ENCODE results near the gene FCER2. TPM values are rescaled to one million over a fixed set of nuclear protein-coding genes. Genes with fewer than 3 reads are reported as not detected.

FCER2 gene
- total RNA-seq, 1 experiment from 2014 or later: not detected

DNA sequence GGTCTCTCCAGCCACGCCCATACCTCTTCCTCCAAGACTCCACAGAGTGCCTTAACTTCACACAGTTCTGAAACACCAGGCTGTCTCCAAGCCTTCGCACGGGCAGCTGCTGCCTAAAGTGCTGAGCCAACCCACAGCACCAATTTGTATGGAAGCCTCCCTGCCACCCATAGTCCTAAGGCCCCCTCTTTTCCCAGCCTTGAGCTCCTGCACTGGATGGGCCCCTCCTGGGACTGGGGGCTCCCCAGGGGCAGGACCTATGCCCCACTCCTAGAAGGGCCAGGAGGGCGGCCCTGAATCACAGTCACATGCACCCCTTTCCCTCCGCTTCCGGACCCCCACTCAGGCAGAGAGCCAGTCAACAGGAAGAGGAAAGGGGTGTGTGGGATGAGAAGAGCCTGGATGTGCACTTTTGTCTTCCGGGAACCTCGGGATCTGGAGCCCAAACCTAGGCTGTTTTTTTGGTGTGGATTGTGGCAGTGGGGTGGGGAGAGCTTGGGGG lies 5.1 kb upstream of the FCER2 start:
- H3K4me1 ChIP-seq (ENCODE audit: insufficient read depth, low read length, poor library complexity, severe bottlenecking): no peaks in the 10 kb centered on the region
- CTCF ChIA-PET: no interaction called here
- peaks cover 3% of the 10 kb centered on the region for H3K27me3 ChIP-seq (replicated peaks; ENCODE audit: insufficient read depth, low read depth, low read length, poor library complexity)
- no TSS peak for BruUV-seq (replicated peaks)
- H3K27ac ChIP-seq (ENCODE audit: low read depth, low read length, poor library complexity, severe bottlenecking): no peak overlapping the region
- H3K36me3 ChIP-seq (ENCODE audit: insufficient read depth, low read length, poor library complexity, severe bottlenecking): no peaks in the 10 kb centered on the region
- no peak for DNase-seq (ENCODE audit: low spot score)
- intact Hi-C loops (cut with micrococcal nuclease; ENCODE audit: unreplicated experiment): no loop called here
- POLR2A ChIA-PET (ENCODE audit: low non-redundant PET): no interaction called here
- H3K4me3 ChIP-seq (ENCODE audit: low read depth, low read length, poor library complexity, severe bottlenecking): no peak overlapping the region
- no peak for TF ChIP-seq EZH2 (IDR thresholded peaks at IDR 0.05; ENCODE audit: borderline replicate concordance, low read depth, low read length, poor library complexity, severe bottlenecking)
- TF ChIP-seq, protein P1, sequence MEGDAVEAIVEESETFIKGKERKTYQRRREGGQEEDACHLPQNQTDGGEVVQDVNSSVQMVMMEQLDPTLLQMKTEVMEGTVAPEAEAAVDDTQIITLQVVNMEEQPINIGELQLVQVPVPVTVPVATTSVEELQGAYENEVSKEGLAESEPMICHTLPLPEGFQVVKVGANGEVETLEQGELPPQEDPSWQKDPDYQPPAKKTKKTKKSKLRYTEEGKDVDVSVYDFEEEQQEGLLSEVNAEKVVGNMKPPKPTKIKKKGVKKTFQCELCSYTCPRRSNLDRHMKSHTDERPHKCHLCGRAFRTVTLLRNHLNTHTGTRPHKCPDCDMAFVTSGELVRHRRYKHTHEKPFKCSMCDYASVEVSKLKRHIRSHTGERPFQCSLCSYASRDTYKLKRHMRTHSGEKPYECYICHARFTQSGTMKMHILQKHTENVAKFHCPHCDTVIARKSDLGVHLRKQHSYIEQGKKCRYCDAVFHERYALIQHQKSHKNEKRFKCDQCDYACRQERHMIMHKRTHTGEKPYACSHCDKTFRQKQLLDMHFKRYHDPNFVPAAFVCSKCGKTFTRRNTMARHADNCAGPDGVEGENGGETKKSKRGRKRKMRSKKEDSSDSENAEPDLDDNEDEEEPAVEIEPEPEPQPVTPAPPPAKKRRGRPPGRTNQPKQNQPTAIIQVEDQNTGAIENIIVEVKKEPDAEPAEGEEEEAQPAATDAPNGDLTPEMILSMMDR (conservative IDR thresholded peaks at IDR 0.05; ENCODE audit: low read depth, low read length): no peak
- no peaks in the 10 kb centered on the region for H3K9me3 ChIP-seq (ENCODE audit: low read depth, low read length, poor library complexity, severe bottlenecking)

DNA sequence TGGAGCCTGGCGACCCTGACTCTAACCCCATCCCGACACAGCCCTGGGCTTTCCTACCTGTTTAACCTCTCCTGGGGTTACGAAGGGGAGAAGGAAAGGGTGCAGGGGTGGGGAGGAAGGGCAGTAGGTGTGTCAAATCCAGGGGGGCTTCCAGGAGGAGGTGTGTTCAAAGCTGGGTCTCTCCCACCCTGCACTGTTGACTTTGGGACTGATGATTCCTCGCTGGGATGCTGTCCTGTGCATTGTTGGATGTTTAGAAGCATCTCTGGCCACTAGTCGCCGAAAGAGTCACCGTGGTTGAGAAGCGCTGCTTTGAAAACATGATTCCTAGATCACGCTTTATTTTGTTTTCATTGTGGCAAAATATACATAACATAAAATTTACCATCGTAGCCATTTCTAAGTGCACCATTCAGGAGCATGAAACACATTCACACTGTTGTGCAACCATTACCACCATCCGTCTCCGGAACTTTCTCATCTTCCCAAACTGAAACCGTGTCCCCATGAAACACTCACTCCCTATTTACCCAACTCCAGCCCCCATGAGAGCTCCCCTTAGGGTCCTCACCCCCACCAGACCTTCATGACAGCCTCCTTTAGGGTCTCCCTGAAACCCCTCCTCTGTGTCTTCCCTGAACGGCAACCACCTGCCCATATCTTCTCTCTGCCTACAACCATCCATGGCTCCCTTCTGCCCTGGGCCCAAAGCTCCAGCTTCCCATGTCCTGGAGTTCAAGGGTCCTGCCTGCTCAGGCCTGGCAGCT lies 4.4 kb upstream of the FCER2 start:
- H3K4me3 ChIP-seq (ENCODE audit: low read depth, low read length, poor library complexity, severe bottlenecking): no peak overlapping the region
- no peak for DNase-seq (ENCODE audit: low spot score)
- no peaks in the 10 kb centered on the region for H3K36me3 ChIP-seq (ENCODE audit: insufficient read depth, low read length, poor library complexity, severe bottlenecking)
- CTCF ChIA-PET: no interaction called here
- H3K4me1 ChIP-seq (ENCODE audit: insufficient read depth, low read length, poor library complexity, severe bottlenecking): no peaks in the 10 kb centered on the region
- H3K27me3 ChIP-seq (replicated peaks; ENCODE audit: insufficient read depth, low read depth, low read length, poor library complexity): peaks cover 3% of the 10 kb centered on the region
- POLR2A ChIA-PET (ENCODE audit: low non-redundant PET): no interaction called here
- intact Hi-C loops (cut with micrococcal nuclease; ENCODE audit: unreplicated experiment): no loop called here
- no peak overlapping the region for H3K27ac ChIP-seq (ENCODE audit: low read depth, low read length, poor library complexity, severe bottlenecking)
- no peaks in the 10 kb centered on the region for H3K9me3 ChIP-seq (ENCODE audit: low read depth, low read length, poor library complexity, severe bottlenecking)
- BruUV-seq (replicated peaks): no TSS peak
- TF ChIP-seq, protein P1 (conservative IDR thresholded peaks at IDR 0.05; ENCODE audit: low read depth, low read length): no peak
- TF ChIP-seq EZH2 (IDR thresholded peaks at IDR 0.05; ENCODE audit: borderline replicate concordance, low read depth, low read length, poor library complexity, severe bottlenecking): no peak

DNA sequence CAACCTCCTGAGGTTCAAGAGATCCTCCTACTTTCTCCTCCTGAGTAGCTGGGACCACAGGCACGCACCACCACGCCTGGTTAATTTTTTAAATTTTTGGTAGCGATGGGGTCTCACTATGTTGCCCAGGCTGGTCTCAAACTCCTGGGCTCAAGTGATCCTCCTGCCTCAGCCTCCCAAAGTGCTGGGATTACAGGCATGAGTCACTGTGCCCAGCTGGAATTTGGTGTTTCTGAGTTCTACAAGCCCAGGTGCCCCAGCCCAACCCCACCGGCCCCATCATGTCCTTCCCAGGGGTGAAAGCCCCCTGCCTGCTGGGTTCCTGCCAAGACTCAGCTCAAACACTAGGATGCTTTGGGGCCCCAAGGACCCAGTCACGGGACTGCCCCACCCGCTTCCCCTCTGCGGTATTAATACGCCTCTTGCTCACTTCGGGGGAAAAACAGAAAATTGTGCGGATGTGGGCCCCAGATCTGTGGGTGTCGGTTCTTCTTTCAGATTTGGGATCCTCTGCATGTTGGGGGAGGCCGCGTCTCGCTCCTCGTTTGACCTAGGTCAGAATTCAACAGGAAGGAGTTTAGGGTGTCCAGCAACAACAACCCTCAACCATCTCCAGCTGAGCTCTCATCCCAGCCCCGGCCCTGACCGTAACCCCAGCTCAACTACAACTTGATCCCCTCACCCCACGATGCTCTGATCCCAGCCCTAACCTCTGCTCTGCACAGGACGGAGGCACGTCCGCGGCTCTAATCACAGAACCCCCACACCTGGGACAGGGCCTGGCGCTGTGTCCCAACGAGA lies 3.7 kb upstream of the FCER2 start:
- no peaks in the 10 kb centered on the region for H3K36me3 ChIP-seq (ENCODE audit: insufficient read depth, low read length, poor library complexity, severe bottlenecking)
- H3K27ac ChIP-seq (ENCODE audit: low read depth, low read length, poor library complexity, severe bottlenecking): no peak overlapping the region
- POLR2A ChIA-PET (ENCODE audit: low non-redundant PET): no interaction called here
- H3K4me3 ChIP-seq (ENCODE audit: low read depth, low read length, poor library complexity, severe bottlenecking): no peak overlapping the region
- CTCF ChIA-PET: no interaction called here
- H3K27me3 ChIP-seq (replicated peaks; ENCODE audit: insufficient read depth, low read depth, low read length, poor library complexity): peaks cover 3% of the 10 kb centered on the region
- intact Hi-C loops (cut with micrococcal nuclease; ENCODE audit: unreplicated experiment): no loop called here
- no peaks in the 10 kb centered on the region for H3K4me1 ChIP-seq (ENCODE audit: insufficient read depth, low read length, poor library complexity, severe bottlenecking)
- TF ChIP-seq, protein P1 (conservative IDR thresholded peaks at IDR 0.05; ENCODE audit: low read depth, low read length): no peak
- no peak for TF ChIP-seq EZH2 (IDR thresholded peaks at IDR 0.05; ENCODE audit: borderline replicate concordance, low read depth, low read length, poor library complexity, severe bottlenecking)
- no peaks in the 10 kb centered on the region for H3K9me3 ChIP-seq (ENCODE audit: low read depth, low read length, poor library complexity, severe bottlenecking)
- no peak for DNase-seq (ENCODE audit: low spot score)
- BruUV-seq (replicated peaks): no TSS peak
